Sigmoid colon (tissue), 4 donors: ENCODE results near the gene LDLRAD2.

Experiments
- POLR2A ChIP-seq, 2 donors: fragments of 450-650 bp; IDR thresholded peaks; one replicate each; pipeline ENCODE4 v1.6.1; 2016; ENCODE audit warnings: antibody characterized with exemption in 2 of 2, mild to moderate bottlenecking in 2 of 2, moderate library complexity in 2 of 2
- POLR2AphosphoS5 ChIP-seq, 4 donors: sonication (generic); formaldehyde crosslinking; IDR thresholded peaks; one replicate each; pipeline ENCODE4 v1.6.1; 2017; ENCODE audit warnings: antibody characterized with exemption in 4 of 4
- TF ChIP-seq, protein P1 (sequence below), 4 experiments: fragments of 450-650 bp in 3 of 4; fragments of 200-600 bp in 1 of 4; IDR thresholded peaks; one replicate each; pipeline ENCODE4 v1.5.1; 2016 to 2019; ENCODE audit warnings: antibody characterized with exemption in 4 of 4, mild to moderate bottlenecking in 3 of 4, moderate library complexity in 2 of 4

DNA sequence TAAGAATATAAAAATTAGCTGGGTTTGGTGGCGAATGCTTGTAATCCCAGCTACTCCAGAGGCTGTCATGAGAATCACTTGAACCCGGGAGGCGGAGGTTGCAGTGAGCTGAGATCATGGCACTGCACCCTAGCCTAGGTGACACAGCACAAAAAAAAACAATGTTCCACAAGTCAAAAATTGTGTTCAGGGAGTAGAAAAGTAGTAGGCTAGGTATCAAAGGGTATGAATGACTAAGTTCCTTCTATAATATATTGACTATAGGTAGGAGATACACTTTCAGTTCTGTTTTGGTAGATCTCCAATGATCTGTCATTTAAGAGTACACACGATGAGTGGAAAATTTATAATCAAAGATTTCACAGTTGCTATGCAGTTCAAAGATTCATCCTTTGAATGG is 45.9 kb upstream of the LDLRAD2 start:
- TF ChIP-seq, protein P1, sequence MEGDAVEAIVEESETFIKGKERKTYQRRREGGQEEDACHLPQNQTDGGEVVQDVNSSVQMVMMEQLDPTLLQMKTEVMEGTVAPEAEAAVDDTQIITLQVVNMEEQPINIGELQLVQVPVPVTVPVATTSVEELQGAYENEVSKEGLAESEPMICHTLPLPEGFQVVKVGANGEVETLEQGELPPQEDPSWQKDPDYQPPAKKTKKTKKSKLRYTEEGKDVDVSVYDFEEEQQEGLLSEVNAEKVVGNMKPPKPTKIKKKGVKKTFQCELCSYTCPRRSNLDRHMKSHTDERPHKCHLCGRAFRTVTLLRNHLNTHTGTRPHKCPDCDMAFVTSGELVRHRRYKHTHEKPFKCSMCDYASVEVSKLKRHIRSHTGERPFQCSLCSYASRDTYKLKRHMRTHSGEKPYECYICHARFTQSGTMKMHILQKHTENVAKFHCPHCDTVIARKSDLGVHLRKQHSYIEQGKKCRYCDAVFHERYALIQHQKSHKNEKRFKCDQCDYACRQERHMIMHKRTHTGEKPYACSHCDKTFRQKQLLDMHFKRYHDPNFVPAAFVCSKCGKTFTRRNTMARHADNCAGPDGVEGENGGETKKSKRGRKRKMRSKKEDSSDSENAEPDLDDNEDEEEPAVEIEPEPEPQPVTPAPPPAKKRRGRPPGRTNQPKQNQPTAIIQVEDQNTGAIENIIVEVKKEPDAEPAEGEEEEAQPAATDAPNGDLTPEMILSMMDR (IDR thresholded peaks at IDR 0.05): no peak
- no peak for TF ChIP-seq POLR2A (IDR thresholded peaks at IDR 0.05)
- no peak for TF ChIP-seq POLR2AphosphoS5 (IDR thresholded peaks at IDR 0.05)
